Hepatocyte (in vitro differentiated cells): ENCODE results near the gene MOK. TPM values are rescaled to one million over a fixed set of nuclear protein-coding genes. Genes with fewer than 3 reads are reported as not detected.
A peak's percentile ranks its signal among the peaks of the same experiment; 100 is the strongest.

ENCODE experiments used
- DNase-seq: peaks from one replicate; pipeline ENCODE4 v3.0.0-alpha.2; 2016; ENCODE audit warnings: low spot score
- H2AFZ ChIP-seq: fragments of 200-600 bp; sonication (generic); 2 replicates; pipeline ENCODE4 v1.6.0; 2016; ENCODE audit warnings: antibody characterized with exemption, mild to moderate bottlenecking
- H3K27ac ChIP-seq: fragments of 200-600 bp; sonication (generic); 2 replicates; pipeline ENCODE4 v1.5.1; 2016; ENCODE audit warnings: mild to moderate bottlenecking
- H3K27me3 ChIP-seq: fragments of 200-600 bp; sonication (generic); 2 replicates; pipeline ENCODE4 v1.6.1; 2016
- H3K36me3 ChIP-seq: fragments of 200-600 bp; sonication (generic); replicated peaks from 2 replicates; pipeline ENCODE4 v1.5.1; 2016; ENCODE audit warnings: low read depth; ENCODE audit not compliant: insufficient read depth
- H3K4me1 ChIP-seq: fragments of 200-600 bp; sonication (generic); 2 replicates; pipeline ENCODE4 v1.5.1; 2016; ENCODE audit warnings: mild to moderate bottlenecking, moderate library complexity; ENCODE audit not compliant: insufficient read depth
- H3K4me2 ChIP-seq: fragments of 200-600 bp; sonication (generic); 2 replicates; pipeline ENCODE4 v1.6.0; 2016
- H3K4me3 ChIP-seq: fragments of 200-600 bp; sonication (generic); 2 replicates; pipeline ENCODE4 v1.5.1; 2016; ENCODE audit warnings: mild to moderate bottlenecking
- H3K79me2 ChIP-seq: fragments of 200-600 bp; sonication (generic); 2 replicates; pipeline ENCODE4 v1.6.0; 2017; ENCODE audit warnings: mild to moderate bottlenecking
- H3K9me2 ChIP-seq: fragments of 200-600 bp; sonication (generic); replicated peaks from 2 replicates; pipeline ENCODE4 v1.6.0; 2017; ENCODE audit warnings: mild to moderate bottlenecking; ENCODE audit not compliant: insufficient read depth
- H3K9me3 ChIP-seq: fragments of 200-600 bp; sonication (generic); 2 replicates; pipeline ENCODE4 v1.5.1; 2016; ENCODE audit warnings: low read depth, mild to moderate bottlenecking
- H4K20me1 ChIP-seq: fragments of 200-600 bp; sonication (generic); 2 replicates; pipeline ENCODE4 v1.6.0; 2016; ENCODE audit warnings: mild to moderate bottlenecking; ENCODE audit not compliant: insufficient read depth, poor library complexity, severe bottlenecking
- CTCF ChIP-seq: fragments of 200-600 bp; sonication (generic); IDR thresholded peaks from 2 replicates; pipeline ENCODE4 v1.5.1; 2016; ENCODE audit warnings: antibody characterized with exemption, mild to moderate bottlenecking; ENCODE audit not compliant: poor library complexity
- EZH2 ChIP-seq: fragments of 200-600 bp; sonication (generic); IDR thresholded peaks from 2 replicates; pipeline ENCODE4 v1.6.1; 2016; ENCODE audit warnings: antibody characterized with exemption, mild to moderate bottlenecking, borderline replicate concordance
- EZH2phosphoT487 ChIP-seq: fragments of 200-600 bp; sonication (generic); IDR thresholded peaks from one replicate; pipeline ENCODE4 v1.6.1; 2018; ENCODE audit warnings: antibody characterized with exemption, mild to moderate bottlenecking, low read depth, moderate library complexity; ENCODE audit not compliant: unreplicated experiment, severe bottlenecking
- WGBS: methylation state at CpG from one replicate; pipeline ENCODE4 v1.1.6; 2016; ENCODE audit warnings: low lambda C conversion rate; ENCODE audit errors: missing lambda C conversion rate; 5-methylcytosine and 5-hydroxymethylcytosine counted together
- polyA plus RNA-seq: library from polyadenylated mRNA; unstranded; fragments of >200 nt; fragmentation: Nextera tagmentation; extraction: Ambion mirVana; gene quantifications from 2 replicates; pipeline ENCODE4 v1.2.1, GENCODE V29; 2016
- total RNA-seq: library from RNA; depleted of rRNA; stranded (reverse); fragments of >200 nt; gene quantifications from 2 replicates; pipeline ENCODE4 v1.2.3, GENCODE V29; 2014

The MOK gene
- total and polyA plus RNA-seq, 2 experiments from 2014 or later: 9.3 to 13.5 TPM

DNA sequence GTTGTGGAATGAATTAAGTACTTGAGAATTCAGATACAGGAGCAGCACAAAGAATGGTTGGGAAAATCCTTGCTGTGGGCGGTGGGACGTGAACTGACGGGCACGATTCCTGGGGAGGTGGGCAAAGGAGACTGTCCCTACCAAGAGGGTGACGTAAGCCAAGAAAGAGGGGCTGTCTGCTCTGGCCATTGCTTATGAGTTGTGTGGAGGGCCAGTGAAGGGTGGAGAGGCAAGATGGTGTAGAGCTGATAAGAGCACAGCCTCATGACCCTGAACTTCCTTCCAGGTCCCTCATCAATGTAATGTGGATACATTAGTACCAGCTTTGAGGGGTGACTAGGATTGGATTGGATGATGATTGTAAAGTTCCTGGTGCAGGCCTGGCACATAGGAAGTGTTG is 115.1 kb downstream of the MOK start:
- Histone ChIP-seq H3K9me3 (no peaks in the 10 kb centered on the region), H4K20me1 (peaks cover 28% of the 10 kb centered on the region), H3K4me1 (peaks cover 27% of the 10 kb centered on the region), H2AFZ (no peak overlapping the region), H3K9me2 (no peaks in the 10 kb centered on the region), H3K79me2 (peaks cover 98% of the 10 kb centered on the region), H3K27me3 (no peaks in the 10 kb centered on the region), H3K4me3 (no peak overlapping the region), H3K27ac (no peak overlapping the region), H3K36me3 (no peaks in the 10 kb centered on the region), H3K4me2 (no peak overlapping the region)
- no peak for TF ChIP-seq EZH2
- no peak for TF ChIP-seq EZH2phosphoT487
- no peak for TF ChIP-seq CTCF
- DNase-seq: no peak
- WGBS: 98% methylated on average over 5 of the region's 5 CpGs

- peaks cover 98% of the 10 kb centered on the region for H3K79me2 ChIP-seq
- DNase-seq: no peak
- 84% methylated on average over 1 of the region's 1 CpG for WGBS
- H3K36me3 ChIP-seq: no peaks in the 10 kb centered on the region
- H3K4me2 ChIP-seq: no peak overlapping the region
- H3K4me1 ChIP-seq: peaks cover 28% of the 10 kb centered on the region
- H3K27ac ChIP-seq: no peak overlapping the region
- no peaks in the 10 kb centered on the region for H3K27me3 ChIP-seq
- no peaks in the 10 kb centered on the region for H3K9me3 ChIP-seq
- H4K20me1 ChIP-seq: peaks cover 21% of the 10 kb centered on the region
- TF ChIP-seq CTCF (no peak), EZH2phosphoT487 (no peak), EZH2 (no peak)
- H3K4me3 ChIP-seq: no peak overlapping the region
- no peak overlapping the region for H2AFZ ChIP-seq
- H3K9me2 ChIP-seq: no peaks in the 10 kb centered on the region
Observed at GRCh38 chr14:102188187-102188586, 116.8 kb downstream of the MOK start.

GRCh38 chr14:102187568-102188001 is 117.4 kb downstream of the MOK start:
- H3K27me3 ChIP-seq: no peaks in the 10 kb centered on the region
- no peaks in the 10 kb centered on the region for H3K9me2 ChIP-seq
- TF ChIP-seq EZH2phosphoT487: no peak
- TF ChIP-seq EZH2: no peak
- no peak for TF ChIP-seq CTCF
- peaks cover 99% of the 10 kb centered on the region for H3K79me2 ChIP-seq
- H4K20me1 ChIP-seq: peaks cover 26% of the 10 kb centered on the region
- peak overlapping the region; percentile 74 for H3K27ac ChIP-seq
- no peaks in the 10 kb centered on the region for H3K9me3 ChIP-seq
- H3K4me3 ChIP-seq: no peak overlapping the region
- DNase-seq: no peak
- H2AFZ ChIP-seq: no peak overlapping the region
- no peaks in the 10 kb centered on the region for H3K36me3 ChIP-seq
- H3K4me1 ChIP-seq: peaks cover 28% of the 10 kb centered on the region
- 69% methylated on average over 4 of the region's 4 CpGs for WGBS
- peak overlapping the region; percentile 12 for H3K4me2 ChIP-seq

- peaks cover 26% of the 10 kb centered on the region for H4K20me1 ChIP-seq
- H3K9me2 ChIP-seq: no peaks in the 10 kb centered on the region
- H3K36me3 ChIP-seq: no peaks in the 10 kb centered on the region
- H3K4me1 ChIP-seq: peaks cover 28% of the 10 kb centered on the region
- TF ChIP-seq CTCF: no peak
- TF ChIP-seq EZH2: no peak
- no peak for TF ChIP-seq EZH2phosphoT487
- peak; percentile 34 for DNase-seq
- peak overlapping the region; percentile 61 for H3K4me2 ChIP-seq
- H3K27ac ChIP-seq: peak overlapping the region; percentile 74
- H3K27me3 ChIP-seq: no peaks in the 10 kb centered on the region
- peaks cover 99% of the 10 kb centered on the region for H3K79me2 ChIP-seq
- no peak overlapping the region for H3K4me3 ChIP-seq
- no peaks in the 10 kb centered on the region for H3K9me3 ChIP-seq
- 45% methylated on average over 3 of the region's 3 CpGs for WGBS
- H2AFZ ChIP-seq: no peak overlapping the region
Observed at GRCh38 chr14:102187044-102187443, 117.9 kb downstream of the MOK start.
